Left colon (tissue), 2 donors: ENCODE measurements around the gene TRAF3IP1. TPM values are rescaled to one million over a fixed set of nuclear protein-coding genes. Genes with fewer than 3 reads are reported as not detected.

Experiments
- ATAC-seq: fragments of 200-7000 bp; cut with Tn5 transposase; one replicate; pipeline ENCODE4 v1.9.1; 2020; ENCODE audit warnings: mild to moderate bottlenecking, moderate library complexity
- DNase-seq, 2 donors: peaks; one replicate each; pipeline ENCODE4 v3.0.0-alpha.2; 2020
- intact Hi-C, 2 donors: fragments of 100-400 bp; cut with DNase I in 1 of 2; cut with micrococcal nuclease in 1 of 2; formaldehyde crosslinking; loops; one replicate each; pipeline versions ENCODE4 v1.11.2 to v1.14.0; 2022; cut with DNase I, micrococcal nuclease
- total RNA-seq, 2 donors: library from RNA; stranded (reverse); fragmentation: NEBNext Ultra II Directional; extraction: Animal tissue kit (Norgen Biotek cat#: 25700); gene quantifications; one replicate each; pipeline ENCODE4 v1.2.1, GENCODE V29; 2021
- donor health status: DM: no; HTN: no; CAD: no.
- donor health status: DM: yes; HTN: yes; CAD: no.

Gene TRAF3IP1
- total RNA-seq, 2 donors from 2014 or later, result 18.0 to 23.3 TPM

DNA sequence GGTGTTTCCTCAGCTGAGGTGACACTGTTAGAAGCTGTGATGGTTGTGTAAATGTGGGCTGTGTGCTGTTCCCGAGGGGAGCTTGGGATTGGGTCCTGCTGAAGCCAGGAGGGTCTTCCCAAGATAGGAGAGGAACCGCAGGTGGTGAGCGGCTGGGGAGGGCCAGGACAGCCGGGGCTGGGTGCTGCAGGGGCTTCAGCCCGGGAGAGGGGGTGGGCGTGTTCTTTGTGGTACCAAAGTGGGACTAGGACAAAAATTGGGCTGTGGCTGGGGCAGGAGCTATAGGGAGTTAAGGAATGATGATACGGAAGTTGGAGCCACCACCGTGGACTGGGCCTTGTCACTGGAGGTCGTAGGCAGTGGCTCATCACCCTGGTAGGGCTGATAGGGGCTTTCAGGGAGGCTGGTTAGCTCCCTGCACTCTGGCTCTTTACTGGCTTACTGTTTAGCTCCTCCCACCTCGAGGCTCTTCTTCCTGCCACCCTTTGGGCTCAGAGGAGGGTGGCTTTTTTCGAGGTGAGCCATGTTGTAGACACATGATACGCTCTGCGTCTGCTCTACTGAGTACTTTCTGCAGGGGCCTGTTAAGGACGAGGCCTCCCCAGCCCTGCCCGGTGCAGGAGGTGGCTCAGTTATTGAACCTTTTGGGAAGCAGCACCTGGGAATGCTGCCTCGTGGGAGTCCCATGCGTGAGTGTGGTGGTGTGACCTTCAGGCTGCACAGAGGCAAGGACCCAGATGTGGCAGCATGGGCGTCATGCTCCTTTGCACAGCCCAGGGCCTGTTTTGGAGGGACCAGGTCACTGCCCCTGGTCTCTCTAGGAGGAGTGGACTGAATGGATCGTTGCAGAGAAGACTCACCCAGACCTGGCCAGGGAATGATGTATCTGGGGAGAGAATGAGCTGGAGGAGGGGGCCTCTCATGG, 128.0 kb downstream of the TRAF3IP1 start:
- ATAC-seq (no peak), DNase-seq (no peak)
- intact Hi-C loops, result no loop called here

DNA sequence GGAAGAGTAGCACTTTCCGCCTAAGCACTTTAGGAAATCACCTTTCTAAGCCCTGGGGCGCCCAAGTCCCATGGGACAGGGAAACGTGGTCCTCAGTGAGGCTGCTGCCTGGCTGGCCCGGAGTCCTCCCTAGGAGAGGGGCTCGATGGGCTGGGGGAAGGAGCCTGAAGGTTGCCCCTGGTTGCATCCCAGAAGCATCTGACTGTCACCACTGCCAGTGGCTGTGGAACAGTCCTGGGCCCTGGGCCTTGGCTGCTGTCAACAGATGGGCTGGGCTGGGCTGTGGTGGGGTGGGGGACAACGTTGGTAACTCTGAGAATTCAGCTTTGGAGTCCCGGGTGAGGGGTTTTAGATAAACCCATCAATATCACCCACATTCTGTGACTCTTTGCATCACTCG, 128.9 kb downstream of the TRAF3IP1 start:
- DNase-seq, result no peak
- intact Hi-C loops, result no loop called here
- ATAC-seq, result no peak

DNA sequence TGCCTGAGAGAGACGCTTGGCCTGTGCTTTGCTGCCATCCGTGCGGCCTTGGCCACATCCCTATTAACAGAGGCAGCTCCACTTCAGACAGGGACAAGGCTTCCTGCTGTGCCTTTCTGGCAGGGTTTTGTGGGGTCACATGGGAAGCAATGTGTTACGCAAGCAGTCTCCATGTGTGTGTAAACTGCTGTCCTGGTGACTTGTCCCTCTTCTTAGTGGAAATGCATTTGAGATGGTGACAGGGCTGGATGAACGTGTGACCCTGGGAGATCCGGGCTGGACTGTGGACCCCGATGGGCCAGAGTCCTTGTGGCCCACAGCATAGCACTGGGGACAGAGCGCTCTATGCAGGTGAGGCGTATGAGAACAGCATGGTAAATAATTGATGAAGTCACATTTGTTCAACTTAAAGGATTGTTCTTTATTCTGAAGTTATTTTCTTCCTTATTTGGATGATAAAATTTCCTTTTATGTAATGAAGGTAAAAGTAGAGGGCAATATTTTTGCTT, 129.6 kb downstream of the TRAF3IP1 start:
- ATAC-seq (peak; percentile 18), DNase-seq (peak; percentile 32 to 54)
- intact Hi-C loops, result loop anchor here in 1 of 2 donors (10.0 kb wide), 1 partner anchor 85 kb away; no protein-coding TSS in a partner anchor

- intact Hi-C loops, result loop anchor here in 1 of 2 donors (10.0 kb wide), 1 partner anchor 86 kb away; no protein-coding TSS in a partner anchor
- DNase-seq (no peak), ATAC-seq (no peak)
Observed at GRCh38 chr2:238450440-238450861, 130.1 kb downstream of the TRAF3IP1 start.

Other genes starting within 250 kb of the TRAF3IP1 start
- gene ESPNL, start 220.2 kb upstream of the TRAF3IP1 start, total RNA-seq, result under 1 TPM; 0.06 to 0.25 TPM
- gene KLHL30, start 181.8 kb upstream of the TRAF3IP1 start, total RNA-seq, result under 1 TPM; 0.18 to 0.28 TPM
- under 1 TPM in 1 of 2 donors, not detected in 1; 0.45 TPM for gene ERFE, start 161.5 kb upstream of the TRAF3IP1 start, total RNA-seq
- gene ILKAP, start 116.8 kb upstream of the TRAF3IP1 start, total RNA-seq, result 10 to 100 TPM; 32.7 to 38.6 TPM
- gene HES6, start 80.5 kb upstream of the TRAF3IP1 start, total RNA-seq, result 10 to 100 TPM; 32.0 to 54.8 TPM
- gene PER2, start 31.9 kb upstream of the TRAF3IP1 start, total RNA-seq, result 10 to 100 TPM; 16.9 to 35.4 TPM
- 10 to 100 TPM; 20.1 to 22.1 TPM for gene ASB1, start 106.4 kb downstream of the TRAF3IP1 start, total RNA-seq